H1 (cell line): Measurements from ENCODE around the gene CD7.

Source experiments
- CTCF ChIP-seq, 3 experiments: IDR thresholded peaks; 1 replicate in 2 of 3; 2 replicates in 1 of 3; pipeline versions ENCODE4 v1.5.1 to v1.6.1; 2011; ENCODE audit warnings: low read length in 3 of 3, mild to moderate bottlenecking in 3 of 3, inconsistent platforms in 2 of 3, low read depth in 1 of 3, moderate library complexity in 1 of 3; ENCODE audit not compliant: insufficient read depth in 1 of 3; ENCODE audit errors: control extremely low read depth in 1 of 3
- JUN ChIP-seq: IDR thresholded peaks from 2 replicates; pipeline ENCODE4 v1.6.1; 2011; ENCODE audit warnings: low read depth, mild to moderate bottlenecking, improper control_type of control experiment, low read length
- KDM5A ChIP-seq: fragments of 200-600 bp; IDR thresholded peaks from 2 replicates; pipeline ENCODE4 v1.7.1; 2012; ENCODE audit warnings: mild to moderate bottlenecking, low read length, inconsistent platforms, mixed read lengths
- NRF1 ChIP-seq: IDR thresholded peaks from 2 replicates; pipeline ENCODE4 v1.6.1; 2011; ENCODE audit warnings: mild to moderate bottlenecking, low read depth, low read length, improper control_type of control experiment
- RAD21 ChIP-seq, 2 experiments: IDR thresholded peaks in 1 of 2; conservative IDR thresholded peaks in 1 of 2; 2 replicates each; pipeline ENCODE4 v1.6.1; 2011; ENCODE audit warnings: low read depth in 2 of 2, low read length in 2 of 2, improper control_type of control experiment in 1 of 2, inconsistent platforms in 1 of 2, mild to moderate bottlenecking in 1 of 2, moderate library complexity in 1 of 2
- SIRT6 ChIP-seq: IDR thresholded peaks from one replicate; pipeline ENCODE4 v1.7.1; 2012; ENCODE audit warnings: low read length, inconsistent platforms
- SIX5 ChIP-seq: IDR thresholded peaks from 2 replicates; pipeline ENCODE4 v1.6.1; 2011; ENCODE audit warnings: mild to moderate bottlenecking, low read depth, low read length

GRCh38 chr17:82283208-82283749 is 34.1 kb downstream of the CD7 start:
- TF ChIP-seq KDM5A (no peak), CTCF (IDR thresholded peaks at IDR 0.05; ENCODE audit: control extremely low read depth in 1 of 3, insufficient read depth in 1 of 3, low read depth in 1 of 3, low read length in 3 of 3) (no peak), SIX5 (no peak), RAD21 (IDR thresholded peaks at IDR 0.05 in 1 of 2, conservative IDR thresholded peaks at IDR 0.05 in 1 of 2; ENCODE audit: low read depth in 2 of 2, low read length in 2 of 2) (no peak), NRF1 (no peak), JUN (no peak), SIRT6 (no peak)
